UCSD-AML1 (cell line): Measurements from ENCODE around the gene CHD1.

ENCODE experiments used
- DNase-seq: peaks from one replicate; lab custom pipeline; 2025; ENCODE audit not compliant: unreplicated experiment; lab: John Stamatoyannopoulos, UW

CHD1 gene

DNA sequence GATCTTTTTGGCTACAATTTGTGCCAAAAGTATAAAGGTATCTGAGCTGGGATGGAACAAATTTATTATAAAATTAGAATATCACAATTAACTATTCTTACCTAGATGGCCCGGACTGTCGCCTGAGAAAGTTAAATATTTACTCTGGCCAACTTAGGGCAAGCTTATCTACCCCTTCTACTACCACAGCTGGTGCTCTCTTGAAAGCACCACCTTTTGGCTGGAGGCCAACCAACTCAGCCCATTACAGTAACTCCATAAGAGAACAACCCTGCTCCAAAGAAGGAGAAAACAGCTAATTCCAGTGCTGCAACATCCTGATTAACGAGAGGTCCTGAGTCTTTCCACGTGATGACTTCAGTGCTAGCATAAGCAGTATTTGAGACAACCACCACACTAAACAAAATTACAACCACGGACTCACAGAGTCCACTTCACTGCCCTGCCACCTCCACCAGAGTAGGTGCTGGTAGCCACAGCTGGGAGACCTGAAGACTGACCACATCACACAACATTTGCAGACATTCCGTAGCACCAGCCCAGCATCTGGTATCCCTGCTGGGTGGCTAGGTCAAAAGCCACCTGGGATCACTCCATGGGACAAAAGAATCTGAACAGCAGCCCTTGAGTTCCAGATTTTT lies 112.1 kb downstream of the CHD1 start:
- DNase-seq = no peak

DNA sequence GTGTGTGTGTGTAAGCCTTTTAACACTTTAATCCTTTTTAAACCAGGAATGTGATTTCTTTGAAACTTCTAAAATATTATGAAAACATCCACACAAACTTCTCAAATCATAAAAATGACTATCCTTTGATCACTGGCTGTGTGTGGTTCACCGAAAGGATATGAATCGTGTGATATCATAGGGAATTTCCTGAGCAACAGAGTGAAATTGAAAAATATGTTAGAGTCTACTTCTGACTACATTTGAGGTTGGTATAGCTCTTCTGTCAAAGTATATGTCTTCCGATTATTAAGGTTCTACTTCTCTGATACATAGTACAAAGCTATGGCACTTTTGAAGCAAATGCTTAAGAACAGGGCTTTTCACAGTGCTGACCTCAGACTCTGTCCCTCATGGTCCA lies 115.1 kb downstream of the CHD1 start:
- no peak for DNase-seq

DNA sequence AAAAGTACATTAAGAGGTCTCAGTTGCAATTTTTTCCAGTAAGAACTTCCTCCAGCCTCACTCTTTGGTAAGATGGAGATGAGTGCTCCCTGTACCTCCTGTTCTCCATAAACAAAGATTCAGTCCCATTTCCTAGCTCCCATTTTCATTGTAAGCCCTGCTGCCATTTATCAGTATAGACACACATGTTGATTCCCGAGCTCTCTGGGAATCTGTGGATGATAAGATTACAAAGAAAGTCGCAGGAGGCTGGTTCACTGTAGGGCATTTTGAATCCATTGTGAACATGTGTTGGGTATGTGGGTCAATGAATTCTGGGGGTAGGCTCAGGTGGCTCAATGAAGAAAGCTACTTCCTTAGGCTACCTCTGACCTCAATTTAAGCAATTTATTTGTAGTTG lies 118.6 kb downstream of the CHD1 start:
- no peak for DNase-seq

DNA sequence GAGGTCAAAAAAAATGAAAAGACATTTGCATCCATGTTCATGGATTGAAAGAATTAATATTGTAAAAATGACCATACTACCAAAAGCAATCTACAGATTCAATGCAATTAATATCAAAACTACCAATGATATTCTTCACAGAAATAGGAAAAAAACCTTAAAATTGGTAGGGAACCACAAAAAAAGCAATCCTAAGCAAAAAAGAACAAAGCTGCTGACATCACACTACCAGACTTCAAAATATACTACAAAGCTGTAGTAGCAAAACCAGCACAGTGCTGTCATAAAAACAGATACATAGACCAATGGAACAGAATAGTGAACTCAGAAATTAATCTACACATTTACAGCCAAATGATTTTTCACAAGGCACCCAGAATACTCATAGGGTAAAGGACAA lies 121.0 kb downstream of the CHD1 start:
- no peak for DNase-seq

DNA sequence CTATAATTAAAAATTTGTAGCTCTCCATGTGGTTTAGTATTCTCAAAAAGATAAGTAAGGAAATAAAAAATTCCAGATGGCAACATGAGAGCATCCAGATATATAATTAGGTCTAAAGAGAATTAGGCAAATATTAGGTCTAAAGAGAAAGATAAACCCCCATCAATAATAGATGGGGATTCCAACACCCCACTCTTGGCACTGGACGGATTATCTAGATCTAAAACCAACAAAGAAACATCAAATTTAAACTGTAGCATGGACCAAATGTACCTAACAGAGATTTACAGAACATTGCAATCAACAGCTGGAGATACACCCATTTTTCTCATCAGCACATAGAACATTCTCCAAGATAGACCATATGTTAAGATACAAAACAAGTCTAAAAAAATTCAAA lies 123.7 kb downstream of the CHD1 start:
- DNase-seq = no peak

DNA sequence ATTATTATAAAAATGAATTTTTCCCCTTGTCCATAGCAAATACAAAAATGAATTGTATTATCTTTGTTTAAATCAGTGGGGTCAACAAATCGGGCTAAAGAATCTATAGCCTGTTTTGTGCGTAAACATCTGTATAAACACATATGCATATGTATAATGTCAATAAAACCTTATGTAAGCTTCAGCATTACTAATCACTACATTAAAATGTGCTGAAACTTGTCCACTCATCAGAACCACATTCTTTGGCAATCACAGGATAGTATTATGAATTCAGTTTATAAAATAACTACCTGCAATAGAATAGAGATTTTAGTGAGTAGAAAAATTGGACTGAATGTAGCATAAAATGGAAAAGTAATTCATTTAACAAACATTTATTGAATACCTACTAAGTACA lies 124.7 kb downstream of the CHD1 start:
- no peak for DNase-seq
